WTC11 (cell line): ENCODE data around the gene NECAB2. TPM values are rescaled to one million over a fixed set of nuclear protein-coding genes. Genes with fewer than 3 reads are reported as not detected.
A peak's percentile ranks its signal among the peaks of the same experiment; 100 is the strongest.

ENCODE experiments used
- ATAC-seq: fragments of 200-7000 bp; cut with Tn5 transposase; 2 replicates; pipeline ENCODE4 v1.10.0; 2021; ENCODE audit warnings: mild to moderate bottlenecking, moderate library complexity
- CTCF ChIA-PET: fragments of 300-600 bp; sonication (Branson Sonifier 250); formaldehyde crosslinking; loops from one replicate; lab custom pipeline; 2021; ENCODE audit warnings: antibody characterized with exemption; lab: Charles Lee
- POLR2A ChIA-PET: fragments of 350-600 bp; sonication (Branson Sonifier 250); formaldehyde crosslinking; loops from one replicate; lab custom pipeline; 2021; ENCODE audit warnings: antibody characterized with exemption; lab: Charles Lee
- DNase-seq: peaks from one replicate; pipeline ENCODE4 v3.0.0; 2021; ENCODE audit warnings: low spot score
- H3K27ac Mint-ChIP-seq: 2 replicates; pipeline ENCODE4 v1.8.0; 2021; ENCODE audit warnings: mixed read lengths
- H3K27me3 Mint-ChIP-seq: 2 replicates; pipeline ENCODE4 v1.8.0; 2021; ENCODE audit warnings: low read depth, mild to moderate bottlenecking, moderate library complexity, mixed read lengths
- H3K36me3 Mint-ChIP-seq: 2 replicates; pipeline ENCODE4 v1.8.0; 2021; ENCODE audit warnings: mixed read lengths
- H3K4me1 Mint-ChIP-seq: 2 replicates; pipeline ENCODE4 v1.8.0; 2022; ENCODE audit warnings: mixed read lengths
- H3K4me3 Mint-ChIP-seq: 2 replicates; pipeline ENCODE4 v1.8.0; 2021; ENCODE audit warnings: mild to moderate bottlenecking, moderate library complexity, mixed read lengths
- H3K9me3 Mint-ChIP-seq: 2 replicates; pipeline ENCODE4 v1.8.0; 2021; ENCODE audit warnings: mixed read lengths
- ATF3 ChIP-seq: sonication (generic); formaldehyde crosslinking; conservative IDR thresholded peaks from 2 replicates; pipeline ENCODE4 v1.8.1; 2022; ENCODE audit warnings: mild to moderate bottlenecking, missing genetic modification reagents
- CTCF ChIP-seq: fragments of 200-600 bp; IDR thresholded peaks from 2 replicates; pipeline ENCODE4 v1.8.0; 2022; ENCODE audit warnings: antibody characterized with exemption
- E2F1 ChIP-seq: sonication (generic); formaldehyde crosslinking; IDR thresholded peaks from 2 replicates; pipeline ENCODE4 v1.8.0; 2022; ENCODE audit warnings: mild to moderate bottlenecking, missing genetic modification reagents
- ESRRA ChIP-seq: sonication (generic); formaldehyde crosslinking; IDR thresholded peaks from 2 replicates; pipeline ENCODE4 v1.8.1; 2022; ENCODE audit warnings: mild to moderate bottlenecking, missing genetic modification reagents, borderline replicate concordance
- GABPB1 ChIP-seq: sonication (generic); formaldehyde crosslinking; IDR thresholded peaks from 2 replicates; pipeline ENCODE4 v1.8.1; 2023; ENCODE audit warnings: mild to moderate bottlenecking, missing genetic modification reagents
- IRF2 ChIP-seq: sonication (generic); formaldehyde crosslinking; IDR thresholded peaks from 2 replicates; pipeline ENCODE4 v1.8.0; 2022; ENCODE audit warnings: low read depth, missing genetic modification reagents, borderline replicate concordance
- JAZF1 ChIP-seq: fragments of 250-450 bp; sonication (Bioruptor Pico); IDR thresholded peaks from 2 replicates; pipeline ENCODE4 v1.9.0; 2021; ENCODE audit warnings: moderate library complexity, mild to moderate bottlenecking, inconsistent platforms
- MLX ChIP-seq: sonication (generic); formaldehyde crosslinking; IDR thresholded peaks from 2 replicates; pipeline ENCODE4 v1.8.1; 2023; ENCODE audit warnings: mild to moderate bottlenecking, missing genetic modification reagents, moderate library complexity
- PRDM15 ChIP-seq: sonication (generic); formaldehyde crosslinking; IDR thresholded peaks from 2 replicates; pipeline ENCODE4 v1.8.0; 2022; ENCODE audit warnings: missing genetic modification reagents
- RELA ChIP-seq: sonication (generic); formaldehyde crosslinking; IDR thresholded peaks from 2 replicates; pipeline ENCODE4 v1.8.1; 2022; ENCODE audit warnings: missing genetic modification reagents, mild to moderate bottlenecking, borderline replicate concordance
- RORB ChIP-seq: fragments of 250-450 bp; sonication (Bioruptor Pico); IDR thresholded peaks from 2 replicates; pipeline ENCODE4 v1.9.0; 2021; ENCODE audit warnings: mild to moderate bottlenecking
- SOX15 ChIP-seq: fragments of 250-450 bp; sonication (Bioruptor Pico); IDR thresholded peaks from 2 replicates; pipeline ENCODE4 v1.9.0; 2021; ENCODE audit warnings: mild to moderate bottlenecking
- TP53 ChIP-seq: sonication (generic); formaldehyde crosslinking; IDR thresholded peaks from 2 replicates; pipeline ENCODE4 v1.8.1; 2023; ENCODE audit warnings: mild to moderate bottlenecking, missing genetic modification reagents
- ZBTB43 ChIP-seq: sonication (generic); formaldehyde crosslinking; IDR thresholded peaks from 2 replicates; pipeline ENCODE4 v1.8.1; 2023; ENCODE audit warnings: mild to moderate bottlenecking, missing genetic modification reagents
- ZNF263 ChIP-seq: sonication (generic); formaldehyde crosslinking; IDR thresholded peaks from 2 replicates; pipeline ENCODE4 v1.8.1; 2022; ENCODE audit warnings: low read depth, mild to moderate bottlenecking, moderate library complexity, missing genetic modification reagents
- ZNF317 ChIP-seq: sonication (generic); formaldehyde crosslinking; IDR thresholded peaks from 2 replicates; pipeline ENCODE4 v1.8.1; 2023; ENCODE audit warnings: low read depth, mild to moderate bottlenecking, moderate library complexity, missing genetic modification reagents, borderline replicate concordance
- ZNF425 ChIP-seq: fragments of 250-450 bp; sonication (Bioruptor Pico); conservative IDR thresholded peaks from 2 replicates; pipeline ENCODE4 v1.9.0; 2021; ENCODE audit warnings: mild to moderate bottlenecking
- total RNA-seq: library from RNA; stranded (reverse); gene quantifications from 3 replicates; pipeline ENCODE4 v1.2.3, GENCODE V29; 2021

The NECAB2 gene
- total RNA-seq, 1 experiment from 2014 or later, result 2.9 TPM

GRCh38 chr16:83996481-83997252 is 28.6 kb downstream of the NECAB2 start:
- H3K9me3 Mint-ChIP-seq, result no peaks in the 10 kb centered on the region
- H3K4me3 Mint-ChIP-seq, result no peak overlapping the region
- ATAC-seq (peak; percentile 68), DNase-seq (no peak)
- no peaks in the 10 kb centered on the region; the same call in 1 of the 2 replicates for H3K36me3 Mint-ChIP-seq
- no peak overlapping the region for H3K27ac Mint-ChIP-seq
- no peaks in the 10 kb centered on the region for H3K27me3 Mint-ChIP-seq
- ChIA-PET POLR2A (interaction anchor here (2.7 kb wide), 1 partner anchor 17 kb away, joined by 10 read pairs; no protein-coding TSS in a partner anchor), CTCF (interaction anchor here (0.5 to 4.0 kb wide), 15 partner anchors 8 to 1852 kb away, joined by 3 to 28 read pairs (median 4); partner anchors contain the start of genes MBTPS1, OSGIN1, SLC38A8 and TAF1C)
- H3K4me1 Mint-ChIP-seq, result peaks cover 6% of the 10 kb centered on the region
- TF ChIP-seq E2F1 (no peak), ATF3 (no peak), ZBTB43 (no peak), ZNF425 (CRISPR knock-in tag) (no peak), TP53 (CRISPR knock-in tag) (no peak), RORB (CRISPR knock-in tag) (no peak), PRDM15 (CRISPR knock-in tag) (no peak), ZNF263 (CRISPR knock-in tag) (no peak), IRF2 (CRISPR knock-in tag) (no peak), MLX (no peak), ZNF317 (no peak), SOX15 (no peak), RELA (CRISPR knock-in tag) (no peak), ESRRA (CRISPR knock-in tag) (no peak), JAZF1 (CRISPR knock-in tag) (no peak), GABPB1 (no peak), CTCF (no peak)
